Common myeloid progenitor, CD34-positive (primary cell): ENCODE data around the gene PXYLP1.

Source experiments
- CTCF ChIA-PET: fragments of 350-600 bp; sonication (Branson Sonifier 250); formaldehyde crosslinking; loops from one replicate; lab custom pipeline; 2021; ENCODE audit warnings: antibody characterized with exemption; lab: Charles Lee
- POLR2A ChIA-PET: fragments of 350-600 bp; sonication (Branson Sonifier 250); formaldehyde crosslinking; loops from one replicate; lab custom pipeline; 2021; ENCODE audit warnings: antibody characterized with exemption; lab: Charles Lee
- DNase-seq, 3 donors: peaks; one replicate each; pipeline versions ENCODE4 v3.0.0 to v3.0.0-alpha.2; 2013
- H3K27ac ChIP-seq, 2 experiments: 1 replicate in 1 of 2; 2 replicates in 1 of 2; pipeline ENCODE4 v1.7.0; 2013; ENCODE audit warnings: inconsistent platforms in 2 of 2, low read length in 2 of 2, mild to moderate bottlenecking in 2 of 2, low read depth in 1 of 2, moderate library complexity in 1 of 2; ENCODE audit not compliant: severe bottlenecking in 2 of 2, insufficient read depth in 1 of 2, poor library complexity in 1 of 2
- H3K27me3 ChIP-seq, 5 experiments: replicated peaks in 2 of 5; 1 replicate in 3 of 5; 2 replicates in 2 of 5; pipeline versions ENCODE4 v1.6.1 to v1.7.0; 2013; ENCODE audit warnings: low read length in 4 of 5, mild to moderate bottlenecking in 2 of 5, moderate library complexity in 2 of 5, inconsistent platforms in 1 of 5; ENCODE audit not compliant: insufficient read depth in 5 of 5, control insufficient read depth in 4 of 5
- H3K36me3 ChIP-seq, 4 experiments: 1 replicate in 2 of 4; 2 replicates in 2 of 4; pipeline versions ENCODE4 v1.6.1 to v1.7.0; 2013; ENCODE audit warnings: low read length in 3 of 4, control low read depth in 1 of 4, mild to moderate bottlenecking in 1 of 4; ENCODE audit not compliant: control insufficient read depth in 4 of 4, insufficient read depth in 4 of 4
- H3K4me1 ChIP-seq, 4 experiments: 1 replicate in 3 of 4; 2 replicates in 1 of 4; pipeline versions ENCODE4 v1.6.1 to v1.7.1; 2013; ENCODE audit warnings: low read length in 3 of 4, mild to moderate bottlenecking in 3 of 4, control low read depth in 1 of 4, inconsistent platforms in 1 of 4, moderate library complexity in 1 of 4; ENCODE audit not compliant: control insufficient read depth in 4 of 4, insufficient read depth in 4 of 4; ENCODE audit errors: control extremely low read depth in 1 of 4
- H3K4me3 ChIP-seq, 7 experiments: 1 replicate in 4 of 7; 2 replicates in 3 of 7; pipeline versions ENCODE4 v1.5.1 to v1.7.0; 2013; ENCODE audit warnings: mild to moderate bottlenecking in 7 of 7, low read length in 6 of 7, moderate library complexity in 6 of 7, inconsistent platforms in 2 of 7, low read depth in 2 of 7, control low read depth in 1 of 7; ENCODE audit not compliant: insufficient read depth in 4 of 7, control insufficient read depth in 1 of 7; ENCODE audit errors: extremely low read depth in 1 of 7
- H3K9me3 ChIP-seq, 5 experiments: 1 replicate in 4 of 5; 2 replicates in 1 of 5; pipeline versions ENCODE4 v1.6.1 to v1.7.1; 2013; ENCODE audit warnings: low read length in 4 of 5, mild to moderate bottlenecking in 2 of 5, inconsistent platforms in 1 of 5, low read depth in 1 of 5, moderate library complexity in 1 of 5; ENCODE audit not compliant: control insufficient read depth in 4 of 5, insufficient read depth in 2 of 5; ENCODE audit errors: control extremely low read depth in 1 of 5
- WGBS: methylation state at CpG from one replicate; pipeline ENCODE4 v1.1.5; 2013; ENCODE audit not compliant: insufficient coverage; 5-methylcytosine and 5-hydroxymethylcytosine counted together

The PXYLP1 gene

DNA sequence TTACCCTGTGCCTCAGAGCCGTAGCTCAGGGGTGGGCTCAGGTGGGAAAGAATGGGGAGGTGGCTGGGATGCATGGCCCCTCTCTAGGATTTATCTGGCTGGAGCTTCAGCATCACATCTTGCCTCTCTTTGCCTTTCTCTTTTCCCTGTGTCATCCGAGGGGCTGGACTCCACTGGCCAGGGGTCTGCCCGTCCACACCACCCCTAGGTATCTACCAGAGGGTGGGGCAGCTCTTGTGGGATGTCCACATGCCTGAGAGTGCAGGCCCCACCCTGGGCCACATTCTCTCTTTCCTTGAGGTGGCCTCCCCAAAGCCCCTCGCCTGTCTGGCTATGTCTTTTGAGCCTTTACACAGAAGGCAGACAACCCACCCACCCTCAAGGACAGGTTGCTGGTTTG lies 37.2 kb downstream of the PXYLP1 start:
- POLR2A ChIA-PET = no interaction called here
- no peaks in the 10 kb centered on the region for H3K36me3 ChIP-seq
- no peak overlapping the region for H3K27ac ChIP-seq
- no peaks in the 10 kb centered on the region for H3K27me3 ChIP-seq
- H3K4me1 ChIP-seq = peaks cover 0 to 17% (median 7%) of the 10 kb centered on the region in 4 experiments
- no peaks in the 10 kb centered on the region for H3K9me3 ChIP-seq
- CTCF ChIA-PET = interaction anchor here (0.5 to 2.3 kb wide), 3 partner anchors 9 to 330 kb away, joined by 3 to 6 read pairs (median 3); no protein-coding TSS in a partner anchor
- 100% methylated on average over 3 of the region's 4 CpGs for WGBS
- DNase-seq = no peak
- H3K4me3 ChIP-seq = no peak overlapping the region

DNA sequence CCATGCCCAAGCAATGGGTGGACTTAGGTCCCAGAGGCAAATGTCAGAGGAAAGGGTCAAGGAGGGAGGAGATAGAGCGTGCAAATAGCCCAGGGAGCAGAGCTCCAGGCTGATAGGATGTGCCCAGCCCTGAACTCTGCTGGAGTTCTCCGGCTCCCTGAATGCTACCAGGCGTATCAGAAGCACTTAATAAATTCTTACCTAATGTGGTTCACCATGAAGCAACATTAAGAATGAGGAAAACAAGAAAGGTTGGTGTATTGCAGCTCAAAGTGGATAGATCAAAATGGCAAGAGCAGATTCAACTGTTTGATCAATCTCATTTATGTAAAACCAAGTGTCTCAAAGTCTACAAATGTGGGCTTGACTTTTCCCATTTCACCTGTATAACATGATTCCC lies 38.3 kb downstream of the PXYLP1 start:
- POLR2A ChIA-PET = interaction anchor here (0.6 kb wide), 1 partner anchor 300 kb away, joined by 4 read pairs; no protein-coding TSS in a partner anchor
- Histone ChIP-seq H3K36me3 (no peaks in the 10 kb centered on the region), H3K4me1 (peaks cover 0 to 21% (median 7%) of the 10 kb centered on the region in 4 experiments), H3K4me3 (no peak overlapping the region), H3K27ac (no peak overlapping the region), H3K27me3 (no peaks in the 10 kb centered on the region), H3K9me3 (no peaks in the 10 kb centered on the region)
- CTCF ChIA-PET = no interaction called here
- DNase-seq = no peak
- 100% methylated on average over 3 of the region's 3 CpGs for WGBS

DNA sequence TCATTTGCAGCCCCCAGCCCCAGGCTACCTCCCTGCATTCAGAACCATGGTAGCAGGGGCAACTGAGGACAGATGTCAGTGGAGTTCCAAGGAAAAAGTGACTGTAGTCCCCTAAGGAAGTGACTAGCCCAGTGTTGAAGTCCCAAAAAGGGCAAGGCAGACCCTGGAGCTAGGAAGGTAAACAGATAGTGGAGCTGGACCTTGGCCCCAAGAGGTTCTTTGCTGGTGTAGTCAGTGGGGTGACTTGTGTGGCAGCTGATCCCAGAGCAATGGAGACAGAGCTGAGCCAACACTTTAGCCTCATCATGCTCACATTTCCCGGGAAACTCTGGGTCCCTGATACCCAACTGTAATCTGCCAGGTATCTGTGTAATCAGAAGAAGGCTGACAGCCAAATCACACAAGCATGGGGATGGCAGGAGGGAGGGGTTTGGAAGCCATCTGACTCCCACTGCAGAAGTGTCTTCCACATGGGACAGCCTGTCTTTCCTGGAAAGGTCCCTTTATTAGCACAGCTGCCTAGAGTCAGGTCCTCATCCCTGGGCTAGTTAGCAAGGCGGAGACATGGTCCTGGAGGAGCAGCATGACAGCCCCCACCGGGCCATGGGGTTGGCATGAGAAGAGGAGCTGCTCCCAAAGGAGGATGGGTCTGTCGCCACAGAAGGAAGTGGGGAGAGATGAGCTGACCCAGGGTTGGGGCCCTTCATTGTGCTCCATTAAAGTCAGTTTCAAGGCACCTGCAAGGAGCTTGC lies 39.8 kb downstream of the PXYLP1 start:
- H3K4me1 ChIP-seq = peaks cover 0 to 23% (median 7%) of the 10 kb centered on the region in 4 experiments
- no peak overlapping the region for H3K4me3 ChIP-seq
- no peaks in the 10 kb centered on the region for H3K36me3 ChIP-seq
- CTCF ChIA-PET = interaction anchor here (0.9 to 1.3 kb wide), 5 partner anchors 11 to 182 kb away, joined by 3 read pairs; no protein-coding TSS in a partner anchor
- 92% methylated on average over 3 of the region's 4 CpGs for WGBS
- no peak for DNase-seq
- POLR2A ChIA-PET = no interaction called here
- no peak overlapping the region for H3K27ac ChIP-seq
- no peaks in the 10 kb centered on the region for H3K9me3 ChIP-seq
- no peaks in the 10 kb centered on the region for H3K27me3 ChIP-seq

DNA sequence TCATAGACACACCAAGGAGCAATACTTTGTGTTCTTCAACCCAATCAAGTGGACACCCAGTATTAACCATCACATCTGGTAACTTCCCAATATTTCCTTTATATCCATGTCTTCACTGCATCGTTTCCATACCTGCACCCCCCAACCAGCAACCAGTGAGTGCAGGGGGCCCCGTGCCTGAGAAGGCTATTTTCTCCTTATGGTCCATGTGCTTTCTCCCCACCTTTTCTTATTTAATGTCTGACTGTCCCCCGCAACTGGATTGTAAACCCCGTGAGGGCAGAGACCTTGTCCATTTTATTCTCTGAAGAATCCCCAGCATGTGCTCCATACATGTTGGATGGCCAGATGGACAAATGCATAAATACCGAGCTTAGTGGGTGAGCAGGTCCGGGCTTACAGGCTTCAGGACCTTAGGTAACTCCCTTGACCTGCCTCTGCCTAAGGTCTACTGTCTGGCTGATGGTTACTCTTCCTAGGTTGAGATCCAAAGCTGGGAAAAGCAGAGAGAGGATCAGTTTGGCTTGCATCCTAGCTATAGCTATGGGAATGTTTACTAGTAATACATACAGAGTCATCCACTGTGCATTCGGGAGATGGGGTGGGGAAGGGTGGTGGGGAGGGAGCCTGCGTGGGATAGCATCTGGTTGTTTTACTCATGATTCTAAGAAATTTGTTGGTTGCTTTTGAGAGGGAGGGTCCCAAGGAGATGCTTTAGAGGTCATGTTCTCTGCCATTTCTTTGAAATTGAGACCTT lies 41.5 kb downstream of the PXYLP1 start:
- peaks cover 0 to 9% (median 0%) of the 10 kb centered on the region in 4 experiments for H3K4me1 ChIP-seq
- DNase-seq = no peak
- ChIA-PET CTCF (interaction anchor here (0.6 to 1.0 kb wide), 3 partner anchors 25 to 42 kb away, joined by 3 to 5 read pairs (median 3); partner anchors contain the start of gene PXYLP1), POLR2A (no interaction called here)
- no peaks in the 10 kb centered on the region for H3K36me3 ChIP-seq
- 100% methylated on average over 5 of the region's 8 CpGs for whole genome bisulfite sequencing
- H3K9me3 ChIP-seq = no peaks in the 10 kb centered on the region
- no peak overlapping the region for H3K27ac ChIP-seq
- no peaks in the 10 kb centered on the region for H3K27me3 ChIP-seq
- H3K4me3 ChIP-seq = no peak overlapping the region

DNA sequence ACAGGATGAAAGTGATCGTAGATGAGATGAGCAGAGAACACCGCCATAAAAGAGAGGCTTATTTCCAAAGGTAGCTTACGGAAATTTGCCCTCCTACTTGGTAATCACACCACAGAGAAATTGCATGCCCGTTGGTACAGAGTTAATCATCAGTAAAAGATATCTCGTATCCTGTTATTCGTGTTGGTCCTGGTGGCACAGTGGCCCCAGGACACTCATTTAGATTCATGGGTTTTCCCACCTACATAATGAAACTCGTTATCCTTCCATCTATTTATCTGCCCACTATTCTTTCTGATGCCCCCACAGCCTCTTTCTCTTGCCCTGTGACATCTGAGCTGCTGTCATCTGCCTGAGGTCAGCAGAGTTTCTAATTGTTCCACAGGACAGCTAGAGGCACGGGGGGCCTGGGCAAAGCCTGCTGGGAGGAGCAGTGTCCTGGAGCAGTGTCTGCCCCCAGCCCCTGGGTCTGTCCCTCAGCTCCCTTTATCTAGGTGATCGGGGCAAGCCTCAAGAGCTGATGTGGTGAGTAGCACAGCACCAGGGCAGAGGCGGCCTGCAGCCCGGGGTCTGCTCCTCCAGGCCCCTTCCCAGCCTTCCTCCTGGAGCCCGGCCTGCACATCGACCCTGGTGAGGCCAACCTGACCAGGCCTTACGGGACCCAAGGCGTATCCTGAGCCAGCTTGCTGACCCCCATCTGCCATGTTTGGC lies 42.2 kb downstream of the PXYLP1 start:
- no peaks in the 10 kb centered on the region for H3K36me3 ChIP-seq
- ChIA-PET CTCF (interaction anchor here (0.6 to 1.0 kb wide), 4 partner anchors 9 to 42 kb away, joined by 3 to 5 read pairs (median 3); partner anchors contain the start of gene PXYLP1), POLR2A (no interaction called here)
- no peaks in the 10 kb centered on the region for H3K9me3 ChIP-seq
- no peak for DNase-seq
- H3K4me3 ChIP-seq = no peak overlapping the region
- no peaks in the 10 kb centered on the region for H3K27me3 ChIP-seq
- H3K4me1 ChIP-seq = peaks cover 0 to 9% (median 2%) of the 10 kb centered on the region in 4 experiments
- no peak overlapping the region for H3K27ac ChIP-seq
- WGBS = 97% methylated on average over 15 of the region's 15 CpGs

DNA sequence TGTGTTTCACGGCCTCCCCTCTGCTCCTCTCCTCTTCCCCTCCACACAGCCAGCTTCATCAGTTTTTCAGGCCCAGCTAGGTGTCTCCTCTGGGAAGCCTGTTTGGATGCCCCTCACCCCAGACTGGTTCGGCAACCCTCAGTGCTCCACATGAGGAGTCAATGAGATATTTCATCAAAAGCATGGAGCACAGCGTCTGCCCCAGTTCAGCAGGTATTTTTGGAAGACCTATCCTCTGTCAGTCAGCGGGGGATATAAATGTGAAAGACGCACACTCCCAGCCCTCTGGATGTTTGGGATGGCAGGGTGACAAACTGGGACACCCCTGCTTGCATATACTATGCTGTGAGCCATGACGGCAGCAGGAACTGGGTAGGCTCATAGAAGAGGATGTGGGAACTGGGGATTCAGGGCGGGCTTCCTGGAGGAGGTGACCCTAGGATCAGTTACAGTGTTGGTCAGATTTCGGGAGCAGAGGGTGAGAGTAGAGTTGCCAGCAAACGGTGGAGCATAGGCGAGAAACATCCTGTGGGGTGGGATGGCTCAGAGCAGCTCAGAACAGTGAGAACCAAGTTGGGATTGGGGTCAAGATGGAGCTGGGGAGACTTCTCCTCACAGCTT lies 42.9 kb downstream of the PXYLP1 start:
- no peak for DNase-seq
- WGBS = 96% methylated on average over 9 of the region's 10 CpGs
- ChIA-PET POLR2A (no interaction called here), CTCF (interaction anchor here (1.0 kb wide), 3 partner anchors 9 to 43 kb away, joined by 3 to 5 read pairs (median 3); partner anchors contain the start of gene PXYLP1)
- Histone ChIP-seq H3K4me1 (peaks cover 0 to 12% (median 4%) of the 10 kb centered on the region in 4 experiments), H3K27me3 (no peaks in the 10 kb centered on the region), H3K36me3 (no peaks in the 10 kb centered on the region), H3K9me3 (no peaks in the 10 kb centered on the region), H3K27ac (no peak overlapping the region), H3K4me3 (no peak overlapping the region)
